ENCODE data around the gene NR2F2.
"Not testable (repeated sequence)": the region's sequence is repeated elsewhere in the genome, so short reads cannot be mapped to it uniquely, and the experiment has no call there.

Gene NR2F2

DNA sequence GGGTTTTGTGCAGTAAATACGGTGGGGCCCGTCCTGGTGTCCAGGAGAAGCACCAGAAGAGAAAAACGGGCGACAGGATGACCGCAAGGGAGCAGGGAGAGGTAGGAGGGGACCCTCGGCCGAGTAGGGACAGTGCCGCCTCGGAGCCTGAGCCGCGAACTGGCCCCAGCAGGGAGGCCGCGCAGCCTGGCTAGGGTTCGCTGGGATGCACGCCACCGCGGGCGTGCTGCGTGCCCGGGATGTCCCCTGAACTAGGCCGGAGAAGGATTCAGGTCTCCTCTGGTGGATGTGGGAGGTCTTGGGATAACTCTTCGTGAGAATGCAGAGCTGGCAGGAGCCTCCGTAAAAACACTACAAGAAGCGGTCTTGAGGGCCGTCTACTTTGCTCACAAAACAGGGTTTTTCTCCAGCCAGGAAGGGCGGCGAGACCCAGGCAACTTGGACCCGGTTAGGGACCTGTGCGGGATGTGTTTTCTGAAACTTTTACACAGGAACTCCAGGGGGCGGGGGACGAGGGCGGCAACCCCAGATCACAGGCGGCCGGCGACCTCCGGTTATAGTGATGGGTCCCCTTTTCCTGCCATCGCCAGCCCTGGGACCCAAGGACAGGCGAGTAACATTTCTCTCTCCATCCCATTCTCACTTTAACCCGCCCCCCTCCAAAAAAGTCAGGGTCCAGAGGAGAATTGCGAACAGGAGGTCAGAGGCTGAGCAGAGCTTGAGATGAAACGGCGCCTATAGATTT lies 35.5 kb downstream of the NR2F2 start:
- DNase-seq (ENCODE audit: low read depth in 4 of 4, low spot score in 1 of 4) = no peak

DNA sequence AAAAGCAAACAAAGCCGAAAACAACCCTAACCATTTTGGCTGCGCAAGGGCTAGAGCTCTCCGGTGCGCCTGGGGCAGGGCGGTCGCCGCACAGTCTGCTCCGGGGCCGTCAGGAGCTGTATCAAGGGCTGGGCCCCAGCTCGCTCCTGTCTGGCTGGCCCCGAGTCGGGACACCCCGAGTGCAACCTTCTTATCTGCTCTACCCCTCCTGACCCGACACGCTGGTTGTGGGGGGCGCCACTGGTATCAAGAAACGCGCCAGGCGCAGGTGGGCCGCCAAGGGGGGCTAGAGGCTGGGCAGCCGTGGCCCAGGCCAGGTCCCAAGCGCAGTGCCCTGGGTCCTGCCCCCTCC lies 36.0 kb downstream of the NR2F2 start:
- no peak for DNase-seq (ENCODE audit: low read depth in 4 of 4, low spot score in 1 of 4)

DNA sequence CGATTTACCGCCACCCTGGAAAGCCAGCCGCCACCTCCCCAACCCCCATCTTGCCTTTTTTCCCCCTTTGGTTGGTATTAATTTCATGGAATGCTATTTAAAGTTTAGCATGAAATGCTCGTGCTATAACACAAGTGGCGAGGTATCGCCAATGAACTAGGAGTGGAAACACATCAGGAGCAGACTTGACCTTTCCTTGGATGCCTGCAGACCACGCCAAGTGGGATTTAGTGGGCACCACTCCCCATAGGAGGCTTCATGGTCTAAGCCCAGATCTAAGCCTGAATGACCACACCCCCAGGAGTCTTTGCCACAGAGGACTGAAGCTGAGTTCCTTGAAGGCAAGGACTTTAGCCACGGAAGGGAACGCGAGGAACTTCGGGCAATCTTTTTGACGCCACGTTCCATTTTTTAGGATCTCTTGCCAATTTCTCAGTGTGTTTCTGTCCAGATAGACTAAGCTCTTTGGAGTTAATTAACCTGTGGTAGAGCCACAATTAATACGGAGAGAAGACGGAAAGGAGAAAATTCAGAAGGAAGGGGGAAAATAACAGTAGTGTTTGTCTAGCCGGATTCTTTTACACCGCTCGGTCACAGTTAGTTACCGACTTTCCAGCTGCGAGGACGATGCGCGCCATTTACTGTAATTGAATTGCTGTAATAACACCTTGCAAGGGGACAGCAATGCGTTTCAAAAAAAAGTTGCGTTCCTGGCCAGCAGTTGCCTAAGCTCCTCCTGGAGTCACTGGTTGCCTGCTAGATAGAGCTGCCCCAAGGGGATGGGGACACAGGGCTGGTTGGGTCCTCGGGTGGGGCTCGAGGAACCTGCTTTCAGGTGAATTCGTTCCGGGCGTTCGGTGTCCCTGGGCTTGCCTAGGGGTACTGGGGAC lies 37.1 kb downstream of the NR2F2 start:
- DNase-seq (ENCODE audit: low read depth in 4 of 4, low spot score in 1 of 4) = no peak

DNA sequence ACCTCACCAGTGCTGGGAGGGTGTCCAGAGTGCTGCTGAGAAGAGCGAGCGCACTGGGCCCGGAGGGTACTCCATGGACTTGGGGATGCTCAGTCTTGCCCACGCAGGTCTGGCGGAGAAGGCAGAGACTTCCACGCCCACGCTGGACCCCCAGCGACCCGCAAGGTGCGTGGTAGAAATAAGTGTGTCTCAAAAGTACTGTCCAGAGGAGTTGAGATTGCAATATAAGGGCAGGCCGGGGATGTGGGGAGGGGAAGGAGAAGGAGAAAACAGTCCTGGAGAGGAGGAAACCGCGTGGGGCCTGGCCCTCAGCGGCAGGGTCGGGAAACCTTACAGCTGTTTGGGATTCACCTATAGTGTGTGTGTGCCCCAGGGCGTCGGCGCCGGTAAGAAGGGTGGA lies 38.9 kb downstream of the NR2F2 start:
- no peak for DNase-seq (ENCODE audit: low read depth in 4 of 4, low spot score in 1 of 4)

DNA sequence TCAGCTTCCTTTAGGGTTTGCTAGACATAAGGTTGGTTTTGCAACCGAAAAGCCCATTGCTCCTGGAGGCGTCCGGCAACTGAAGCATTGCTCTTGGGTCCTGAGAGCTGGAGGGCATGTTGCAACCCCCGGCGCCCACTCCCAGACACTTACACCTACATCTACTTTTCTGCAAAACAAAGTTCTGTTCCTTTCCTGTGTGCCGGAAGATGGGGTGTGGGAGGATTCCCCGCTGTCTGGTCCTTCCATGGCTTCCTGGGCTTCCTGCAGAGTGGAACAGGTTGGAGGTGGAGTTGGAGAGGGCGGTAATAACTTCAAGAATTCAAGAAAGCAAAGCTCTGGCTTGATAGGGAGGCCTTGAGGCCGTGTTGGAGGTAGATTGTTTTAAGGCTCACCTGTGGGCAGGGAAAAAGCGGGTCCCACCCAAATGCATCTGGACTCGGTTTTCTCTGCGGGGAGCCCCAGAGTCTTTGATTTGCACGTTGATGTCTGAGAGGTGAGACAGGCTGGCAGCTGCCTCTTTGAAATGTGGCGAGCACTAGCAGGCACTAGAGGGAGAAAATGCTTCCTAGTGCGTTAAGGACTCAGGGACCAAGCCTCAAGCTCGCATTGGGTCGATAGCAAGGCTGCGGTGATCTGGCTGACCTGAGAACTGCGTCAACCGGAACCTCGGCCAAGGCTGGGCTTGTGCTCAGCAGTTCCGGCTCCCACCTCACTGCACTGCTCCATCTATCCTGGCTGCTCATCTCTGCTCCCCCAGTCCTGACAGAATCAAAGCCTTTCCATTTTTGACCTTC lies 39.5 kb downstream of the NR2F2 start:
- DNase-seq (ENCODE audit: low read depth in 4 of 4, low spot score in 1 of 4) = no peak

DNA sequence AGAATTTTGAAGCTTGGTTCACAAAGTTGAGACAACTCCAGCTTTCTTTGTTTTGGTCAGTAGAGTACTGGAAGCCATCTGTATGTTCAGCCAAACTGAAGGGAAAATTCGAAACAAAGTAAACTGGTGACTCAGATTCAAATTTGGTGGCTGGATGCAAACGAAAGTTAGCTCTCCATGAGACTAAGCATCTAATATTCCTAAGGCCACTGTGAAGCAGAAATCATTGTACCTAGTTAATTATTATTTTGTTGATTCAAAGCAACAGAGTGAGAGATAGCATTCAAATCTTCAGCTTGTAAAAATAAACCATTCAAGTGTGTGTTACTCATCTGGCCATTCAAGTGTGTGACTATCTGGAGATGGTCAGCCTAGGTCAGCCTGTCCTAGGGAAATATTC lies 42.1 kb downstream of the NR2F2 start:
- DNase-seq (ENCODE audit: low read depth in 4 of 4, low spot score in 1 of 4) = no peak

DNA sequence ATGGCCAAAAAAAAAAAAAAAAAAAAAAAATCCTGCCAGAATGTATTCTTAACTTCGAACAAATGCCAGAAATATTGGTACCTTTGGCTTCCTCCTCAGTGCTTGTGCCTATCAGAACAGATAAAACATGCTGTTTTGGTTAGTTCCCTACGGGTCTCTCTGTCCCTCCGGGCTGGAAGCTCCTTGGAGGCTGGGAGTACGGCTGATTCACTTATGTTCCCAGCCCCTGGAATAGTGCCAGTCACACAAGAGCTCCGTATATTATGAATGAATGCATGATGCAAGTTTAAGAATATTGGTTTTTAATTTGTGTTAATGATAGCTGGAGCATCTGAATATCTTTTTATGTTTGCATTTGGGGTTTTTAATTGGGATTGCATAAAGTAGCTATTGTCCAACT lies 44.0 kb downstream of the NR2F2 start:
- no peak for DNase-seq (ENCODE audit: low read depth in 4 of 4, low spot score in 1 of 4)

DNA sequence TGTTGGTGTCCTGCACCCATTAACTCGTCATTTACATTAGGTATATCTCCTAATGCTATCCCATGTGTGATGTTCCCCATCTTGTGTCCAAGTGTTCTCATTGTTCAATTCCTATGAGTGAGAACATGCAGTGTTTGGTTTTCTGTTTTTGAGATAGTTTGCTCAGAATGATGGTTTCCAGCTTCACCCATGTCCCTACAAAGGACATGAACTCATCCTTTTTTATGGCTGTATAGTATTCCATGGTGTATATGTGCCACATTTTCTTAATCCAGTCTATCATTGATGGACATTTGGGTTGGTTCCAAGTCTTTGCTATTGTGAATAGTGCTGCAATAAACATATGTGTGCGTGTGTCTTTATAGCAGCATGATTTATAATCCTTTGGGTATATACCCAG lies 49.1 kb downstream of the NR2F2 start:
- DNase-seq (ENCODE audit: low read depth in 4 of 4, low spot score in 1 of 4) = not testable (repeated sequence)

DNA sequence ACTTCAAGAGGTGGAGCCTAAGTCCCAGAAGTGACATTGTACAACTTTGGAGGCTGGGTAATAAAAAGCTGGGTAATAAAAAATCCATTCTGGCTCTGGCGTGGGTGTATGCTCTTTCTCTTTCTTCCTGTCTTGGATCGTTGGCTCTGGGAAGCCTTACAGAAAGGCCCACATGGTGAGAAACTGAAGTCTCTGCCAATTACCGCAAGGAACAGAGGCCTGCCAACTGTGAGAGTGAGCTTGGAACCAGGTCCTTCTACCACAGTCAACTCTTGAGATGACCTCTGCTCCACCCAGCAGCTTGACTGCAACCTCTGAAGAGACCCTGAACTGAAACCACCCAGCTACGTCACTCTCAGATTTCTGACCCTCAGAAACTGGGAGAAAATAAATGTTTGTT lies 51.0 kb downstream of the NR2F2 start:
- no peak for DNase-seq (ENCODE audit: low read depth in 4 of 4, low spot score in 1 of 4)

DNA sequence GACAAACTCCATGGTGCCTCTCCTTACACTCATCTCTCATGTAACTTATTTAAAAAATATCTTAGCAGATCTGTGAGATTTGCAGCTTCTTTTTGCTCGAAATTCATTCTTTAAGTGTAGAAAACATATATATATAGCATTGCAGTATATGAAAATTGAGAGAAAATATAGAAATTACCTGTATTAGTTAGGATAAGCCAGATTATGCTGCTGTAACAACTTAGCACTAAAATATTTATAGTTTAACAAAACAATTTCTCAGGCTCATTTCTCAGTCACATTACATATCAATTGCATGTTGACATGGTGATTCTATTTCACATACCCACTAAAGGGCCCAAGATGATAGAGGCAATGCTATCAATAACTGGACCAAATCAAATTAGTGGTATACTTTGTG lies 54.7 kb downstream of the NR2F2 start:
- no peak for DNase-seq (ENCODE audit: low read depth in 4 of 4, low spot score in 1 of 4)

DNA sequence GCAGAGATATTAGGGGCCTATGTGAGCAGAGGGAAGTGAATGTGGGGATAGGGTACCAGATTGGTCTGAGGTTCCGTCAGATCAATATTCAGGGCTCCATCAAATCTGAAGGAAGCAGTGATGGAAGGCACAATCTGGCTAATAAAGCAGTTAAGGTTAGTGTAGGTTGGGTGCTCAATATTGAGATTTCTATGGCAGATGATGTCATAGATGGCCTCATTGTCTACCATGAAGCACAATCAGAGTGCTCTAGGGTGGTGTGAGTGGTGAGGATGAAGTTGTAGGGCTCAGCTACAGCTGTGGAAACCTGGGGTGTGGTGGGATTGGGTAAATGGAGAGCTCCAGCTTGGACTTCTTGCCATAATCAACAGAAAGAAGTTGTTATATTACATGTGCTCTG lies 58.2 kb downstream of the NR2F2 start:
- no peak for DNase-seq (ENCODE audit: low read depth in 4 of 4, low spot score in 1 of 4)
